H9 (cell line): Measurements from ENCODE around the gene GOLGA8S. TPM values are rescaled to one million over a fixed set of nuclear protein-coding genes. Genes with fewer than 3 reads are reported as not detected.
"Not testable (repeated sequence)": the region's sequence is repeated elsewhere in the genome, so short reads cannot be mapped to it uniquely, and the experiment has no call there.

ENCODE experiments used
- DNase-seq: peaks from one replicate; pipeline ENCODE4 v3.0.0-alpha.2; 2017
- H2AFZ ChIP-seq: one replicate; pipeline ENCODE4 v1.6.1; 2013; ENCODE audit warnings: mild to moderate bottlenecking, low read length, control low read depth, moderate library complexity
- H2AK5ac ChIP-seq: 2 replicates; pipeline ENCODE4 v1.6.1; 2013; ENCODE audit warnings: low read length, control low read depth, mixed read lengths; ENCODE audit not compliant: insufficient read length
- H2BK120ac ChIP-seq: one replicate; pipeline ENCODE4 v1.6.1; 2013; ENCODE audit warnings: low read depth, mild to moderate bottlenecking, low read length, control low read depth, inconsistent platforms; ENCODE audit not compliant: poor library complexity, severe bottlenecking
- H2BK12ac ChIP-seq: 2 replicates; pipeline ENCODE4 v1.6.1; 2013; ENCODE audit warnings: low read length, control low read depth, mixed read lengths, low read depth; ENCODE audit not compliant: insufficient read length
- H2BK15ac ChIP-seq: 2 replicates; pipeline ENCODE4 v1.6.1; 2013; ENCODE audit warnings: low read depth, low read length, control low read depth
- H2BK20ac ChIP-seq: one replicate; pipeline ENCODE4 v1.6.1; 2013; ENCODE audit warnings: low read depth, mild to moderate bottlenecking, low read length, control low read depth, inconsistent platforms; ENCODE audit not compliant: poor library complexity, severe bottlenecking
- H2BK5ac ChIP-seq: 2 replicates; pipeline ENCODE4 v1.6.1; 2013; ENCODE audit warnings: low read length, control low read depth, mixed read lengths; ENCODE audit not compliant: insufficient read length
- H3K14ac ChIP-seq: 2 replicates; pipeline ENCODE4 v1.6.1; 2013; ENCODE audit warnings: low read length, control low read depth; ENCODE audit not compliant: insufficient read depth
- H3K18ac ChIP-seq: 2 replicates; pipeline ENCODE4 v1.6.1; 2013; ENCODE audit warnings: low read depth, mild to moderate bottlenecking, mixed read lengths, low read length, control low read depth; ENCODE audit not compliant: insufficient read length
- H3K23ac ChIP-seq: 2 replicates; pipeline ENCODE4 v1.6.1; 2013; ENCODE audit warnings: low read length, control low read depth, mixed read lengths, low read depth; ENCODE audit not compliant: insufficient read length
- H3K23me2 ChIP-seq: 2 replicates; pipeline ENCODE4 v1.6.1; 2013; ENCODE audit warnings: low read depth, mild to moderate bottlenecking, mixed read lengths, low read length, control low read depth; ENCODE audit not compliant: insufficient read length, poor library complexity, severe bottlenecking
- H3K27ac ChIP-seq: 2 replicates; pipeline ENCODE4 v1.5.1; 2013; ENCODE audit warnings: low read length, control low read depth, mixed read lengths, low read depth; ENCODE audit not compliant: insufficient read length
- H3K27me3 ChIP-seq: 2 replicates; pipeline ENCODE4 v1.6.1; 2013; ENCODE audit warnings: low read length, control low read depth, inconsistent platforms; ENCODE audit not compliant: insufficient read depth
- H3K4ac ChIP-seq: 2 replicates; pipeline ENCODE4 v1.6.1; 2013; ENCODE audit warnings: low read depth, mild to moderate bottlenecking, control low read depth, inconsistent platforms, low read length, moderate library complexity
- H3K4me1 ChIP-seq: 2 replicates; pipeline ENCODE4 v1.6.1; 2013; ENCODE audit warnings: low read length, control low read depth, inconsistent platforms; ENCODE audit not compliant: insufficient read depth
- H3K4me2 ChIP-seq: 2 replicates; pipeline ENCODE4 v1.6.1; 2013; ENCODE audit warnings: low read length, control low read depth, mixed read lengths; ENCODE audit not compliant: insufficient read length, insufficient read depth
- H3K56ac ChIP-seq: 2 replicates; pipeline ENCODE4 v1.6.1; 2013; ENCODE audit warnings: low read depth, mild to moderate bottlenecking, mixed read lengths, low read length, control low read depth; ENCODE audit not compliant: insufficient read length
- H3K79me1 ChIP-seq: 2 replicates; pipeline ENCODE4 v1.6.1; 2013; ENCODE audit warnings: low read depth, mild to moderate bottlenecking, moderate library complexity, low read length, control low read depth, inconsistent platforms; ENCODE audit not compliant: insufficient read depth, poor library complexity, severe bottlenecking
- H3K79me2 ChIP-seq: 2 replicates; pipeline ENCODE4 v1.6.1; 2013; ENCODE audit warnings: low read length, control low read depth, inconsistent platforms; ENCODE audit not compliant: insufficient read depth
- H3K9ac ChIP-seq: 2 replicates; pipeline ENCODE4 v1.6.1; 2013; ENCODE audit warnings: low read length, control low read depth, mixed read lengths; ENCODE audit not compliant: insufficient read length; ENCODE audit errors: extremely low read depth
- H3K9me3 ChIP-seq: one replicate; pipeline ENCODE4 v1.6.1; 2013; ENCODE audit warnings: low read depth, low read length, inconsistent platforms; ENCODE audit not compliant: control insufficient read depth
- H3T11ph ChIP-seq: one replicate; pipeline ENCODE4 v1.6.1; 2013; ENCODE audit warnings: mild to moderate bottlenecking, low read length, control low read depth, inconsistent platforms
- H4K20me1 ChIP-seq: one replicate; pipeline ENCODE4 v1.6.1; 2013; ENCODE audit not compliant: control insufficient read depth, insufficient read length, insufficient read depth
- H4K5ac ChIP-seq: 2 replicates; pipeline ENCODE4 v1.6.1; 2013; ENCODE audit warnings: low read depth, mild to moderate bottlenecking, mixed read lengths, low read length, control low read depth; ENCODE audit not compliant: insufficient read length
- H4K8ac ChIP-seq: replicated peaks from 2 replicates; pipeline ENCODE4 v1.6.1; 2013; ENCODE audit warnings: low read length, control low read depth, mixed read lengths, low read depth; ENCODE audit not compliant: insufficient read length
- H4K91ac ChIP-seq: 2 replicates; pipeline ENCODE4 v1.6.1; 2013; ENCODE audit warnings: low read depth, mild to moderate bottlenecking, moderate library complexity, mixed read lengths, low read length, control low read depth; ENCODE audit not compliant: insufficient read length
- H3K27ac Mint-ChIP-seq, 3 experiments: 2 replicates in 2 of 3; 3 replicates in 1 of 3; pipeline ENCODE4 v1.8.0; 2020 to 2021; ENCODE audit warnings: mixed read lengths in 3 of 3, mild to moderate bottlenecking in 1 of 3, moderate library complexity in 1 of 3
- H3K27me3 Mint-ChIP-seq: 2 replicates; pipeline ENCODE4 v1.8.0; 2021; ENCODE audit warnings: low read depth, mild to moderate bottlenecking, moderate library complexity, mixed read lengths
- H3K36me3 Mint-ChIP-seq, 3 experiments: 2 replicates in 2 of 3; 3 replicates in 1 of 3; pipeline ENCODE4 v1.8.0; 2020 to 2021; ENCODE audit warnings: low read depth in 3 of 3, mixed read lengths in 3 of 3; ENCODE audit not compliant: insufficient read depth in 1 of 3
- H3K4me1 Mint-ChIP-seq, 2 experiments: 2 replicates each; pipeline ENCODE4 v1.8.0; 2020; ENCODE audit warnings: mixed read lengths in 2 of 2
- H3K4me3 Mint-ChIP-seq, 2 experiments: 2 replicates in 1 of 2; 3 replicates in 1 of 2; pipeline ENCODE4 v1.8.0; 2020 to 2021; ENCODE audit warnings: mild to moderate bottlenecking in 2 of 2, mixed read lengths in 2 of 2, moderate library complexity in 1 of 2
- H3K9me3 Mint-ChIP-seq, 2 experiments: 2 replicates in 1 of 2; 3 replicates in 1 of 2; pipeline ENCODE4 v1.8.0; 2020; ENCODE audit warnings: mild to moderate bottlenecking in 2 of 2, mixed read lengths in 2 of 2, moderate library complexity in 1 of 2
- WGBS: extraction: QIAGEN DNeasy Blood & Tissue Kit; methylation state at CpG from one replicate; pipeline ENCODE4 v1.1.7; 2013; ENCODE audit warnings: missing lambda C conversion rate, low lambda C conversion rate, mixed read lengths; ENCODE audit not compliant: insufficient read length; ENCODE audit errors: extremely low coverage; 5-methylcytosine and 5-hydroxymethylcytosine counted together
- total RNA-seq: library from RNA; stranded (reverse); gene quantifications from 2 replicates; pipeline ENCODE4 v1.2.1, GENCODE V29; 2021

Gene GOLGA8S
- total RNA-seq, 1 experiment from 2014 or later, result 0.07 TPM

GRCh38 chr15:23334096-23334495 lies 20.5 kb upstream of the GOLGA8S start, which contains the start of gene GOLGA6L26:
GOLGA6L26 (minus strand) TSS chr15:23334196; CDS start chr15:23334135, 61 bp downstream.
- H3K36me3 Mint-ChIP-seq, H3K79me1 ChIP-seq, H3K4ac ChIP-seq, H2AK5ac ChIP-seq, H3K18ac ChIP-seq, H3K4me1 ChIP-seq, H3K23ac ChIP-seq, H3K27me3 Mint-ChIP-seq, H3K56ac ChIP-seq, H3K27me3 ChIP-seq, H3K79me2 ChIP-seq, H3T11ph ChIP-seq, H3K4me2 ChIP-seq, H4K20me1 ChIP-seq, H2BK5ac ChIP-seq, H3K9me3 Mint-ChIP-seq, H3K4me3 Mint-ChIP-seq, H4K5ac ChIP-seq, H2BK15ac ChIP-seq, H3K9me3 ChIP-seq, H3K27ac ChIP-seq, H2BK20ac ChIP-seq, H4K91ac ChIP-seq, H3K27ac Mint-ChIP-seq, H2AFZ ChIP-seq, H3K14ac ChIP-seq, H3K4me1 Mint-ChIP-seq, H2BK12ac ChIP-seq, H3K9ac ChIP-seq, H2BK120ac ChIP-seq, H4K8ac ChIP-seq, DNase-seq, H3K23me2 ChIP-seq: not testable (repeated sequence)
- WGBS, result no CpG with 5 or more reads among the region's 7 CpGs
